Epithelial cell of proximal tubule (primary cell): Measurements from ENCODE around the gene GNG2. TPM values are rescaled to one million over a fixed set of nuclear protein-coding genes. Genes with fewer than 3 reads are reported as not detected.

Experiments used
- DNase-seq: peaks from one replicate; pipeline ENCODE4 v3.0.0-alpha.2; 2011; ENCODE audit warnings: low read depth
- H3K4me3 ChIP-seq: 2 replicates; pipeline ENCODE4 v1.5.1; 2011; ENCODE audit warnings: low read depth, mild to moderate bottlenecking, low read length
- CTCF ChIP-seq: conservative IDR thresholded peaks from 2 replicates; pipeline ENCODE4 v1.5.1; 2012; ENCODE audit warnings: low read depth, mild to moderate bottlenecking, low read length
- total RNA-seq: library from RNA; depleted of rRNA; stranded (reverse); fragments of >200 nt; gene quantifications from 2 replicates; pipeline ENCODE4 v1.2.3, GENCODE V29; 2015

The GNG2 gene
- total RNA-seq, 1 donor from 2014 or later = 2.5 TPM

- DNase-seq = no peak
- TF ChIP-seq CTCF = no peak
- no peak overlapping the region for H3K4me3 ChIP-seq
Observed at GRCh38 chr14:51959928-51960327, 99.5 kb downstream of the GNG2 start.

GRCh38 chr14:51960866-51961265 lies 100.5 kb downstream of the GNG2 start:
- H3K4me3 ChIP-seq = no peak overlapping the region
- no peak for TF ChIP-seq CTCF
- DNase-seq = no peak

GRCh38 chr14:51962711-51963110 lies 102.3 kb downstream of the GNG2 start:
- DNase-seq = no peak
- no peak overlapping the region for H3K4me3 ChIP-seq
- TF ChIP-seq CTCF = no peak

GRCh38 chr14:51963286-51963685 lies 102.9 kb downstream of the GNG2 start:
- no peak overlapping the region for H3K4me3 ChIP-seq
- TF ChIP-seq CTCF = no peak
- no peak for DNase-seq

GRCh38 chr14:51967521-51967920 lies 107.1 kb downstream of the GNG2 start:
- no peak for DNase-seq
- no peak overlapping the region for H3K4me3 ChIP-seq
- no peak for TF ChIP-seq CTCF

GRCh38 chr14:51969852-51970540 lies 109.6 kb downstream of the GNG2 start:
- DNase-seq = no peak
- no peak for TF ChIP-seq CTCF
- H3K4me3 ChIP-seq = no peak overlapping the region

GRCh38 chr14:51972566-51972965 lies 112.2 kb downstream of the GNG2 start:
- no peak overlapping the region for H3K4me3 ChIP-seq
- TF ChIP-seq CTCF = no peak
- DNase-seq = no peak
